SJCRH30 (cell line): ENCODE measurements around the gene CXCL16. TPM values are rescaled to one million over a fixed set of nuclear protein-coding genes. Genes with fewer than 3 reads are reported as not detected.

Experiments used
- DNase-seq, 2 experiments: peaks; one replicate each; pipeline ENCODE4 v3.0.0-alpha.2; 2015 to 2020
- H3K27ac ChIP-seq: fragments of 250-450 bp; sonication (Bioruptor Pico); 2 replicates; pipeline ENCODE4 v1.5.1; 2020; ENCODE audit warnings: mild to moderate bottlenecking, moderate library complexity
- H3K27me3 ChIP-seq: fragments of 250-450 bp; sonication (Bioruptor Pico); 2 replicates; pipeline ENCODE4 v1.5.1; 2020; ENCODE audit warnings: mild to moderate bottlenecking, moderate library complexity
- H3K36me3 ChIP-seq: fragments of 250-450 bp; sonication (Bioruptor Pico); 2 replicates; pipeline ENCODE4 v1.5.1; 2020; ENCODE audit warnings: mild to moderate bottlenecking, moderate library complexity
- H3K4me1 ChIP-seq: fragments of 250-450 bp; sonication (Bioruptor Pico); 2 replicates; pipeline ENCODE4 v1.5.1; 2020; ENCODE audit warnings: mild to moderate bottlenecking, moderate library complexity
- H3K4me3 ChIP-seq: fragments of 250-450 bp; sonication (Bioruptor Pico); 2 replicates; pipeline ENCODE4 v1.5.1; 2020; ENCODE audit warnings: mild to moderate bottlenecking, moderate library complexity
- H3K9me3 ChIP-seq: fragments of 250-450 bp; sonication (Bioruptor Pico); replicated peaks from 2 replicates; pipeline ENCODE4 v1.5.1; 2020; ENCODE audit warnings: mild to moderate bottlenecking, moderate library complexity
- total RNA-seq: library from RNA; depleted of rRNA; stranded (reverse); fragments of >200 nt; shearing (Covaris generic); gene quantifications from 2 replicates; pipeline ENCODE4 v1.2.3, GENCODE V29; 2014

Gene CXCL16
- total RNA-seq, 1 experiment from 2014 or later, result not detected

DNA sequence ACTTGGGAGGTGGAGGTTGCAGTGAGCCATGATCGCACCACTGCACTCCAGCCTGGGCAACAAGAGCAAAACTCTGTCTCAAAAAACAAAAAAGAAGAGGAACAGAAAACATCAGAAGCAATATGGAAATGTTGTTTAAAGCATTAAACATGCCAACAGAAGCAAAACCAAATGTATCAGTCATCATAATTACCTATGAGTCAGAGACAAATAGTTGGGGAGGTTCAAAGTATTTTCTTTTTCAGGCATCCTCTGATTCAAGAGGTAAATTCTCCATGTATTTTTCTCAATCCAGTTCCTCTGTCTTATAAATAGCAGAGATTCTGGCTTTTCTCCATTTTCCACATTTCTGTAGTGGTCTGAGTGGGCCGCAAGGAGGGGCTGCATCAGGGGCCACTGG, 29.9 kb upstream of the CXCL16 start:
- H3K36me3 ChIP-seq, result no peaks in the 10 kb centered on the region
- H3K4me3 ChIP-seq, result no peak overlapping the region
- no peaks in the 10 kb centered on the region for H3K4me1 ChIP-seq
- H3K9me3 ChIP-seq, result no peaks in the 10 kb centered on the region
- H3K27me3 ChIP-seq, result no peaks in the 10 kb centered on the region
- no peak for DNase-seq
- no peak overlapping the region for H3K27ac ChIP-seq

DNA sequence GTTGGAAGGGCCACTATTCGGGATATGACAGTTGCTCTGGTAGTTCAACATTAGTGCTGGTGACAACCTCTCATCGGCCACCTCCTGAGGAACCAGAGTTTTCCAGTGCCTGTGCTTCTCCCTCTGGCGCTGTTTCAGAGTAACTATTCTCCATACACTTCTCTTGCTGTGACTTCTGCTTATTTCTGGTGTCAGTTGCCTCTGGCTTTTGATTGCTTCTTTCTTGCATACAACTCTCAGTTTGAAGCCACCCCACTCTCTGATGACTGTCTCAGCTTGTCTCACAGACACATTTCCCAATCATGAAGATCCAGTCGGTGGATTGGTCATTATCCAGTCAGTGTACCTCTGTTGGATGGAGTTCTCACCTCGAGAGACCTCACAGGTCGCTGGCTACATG, 28.6 kb upstream of the CXCL16 start:
- Histone ChIP-seq H3K4me1 (no peaks in the 10 kb centered on the region), H3K4me3 (no peak overlapping the region), H3K27me3 (no peaks in the 10 kb centered on the region), H3K36me3 (no peaks in the 10 kb centered on the region), H3K27ac (no peak overlapping the region), H3K9me3 (no peaks in the 10 kb centered on the region)
- no peak for DNase-seq

DNA sequence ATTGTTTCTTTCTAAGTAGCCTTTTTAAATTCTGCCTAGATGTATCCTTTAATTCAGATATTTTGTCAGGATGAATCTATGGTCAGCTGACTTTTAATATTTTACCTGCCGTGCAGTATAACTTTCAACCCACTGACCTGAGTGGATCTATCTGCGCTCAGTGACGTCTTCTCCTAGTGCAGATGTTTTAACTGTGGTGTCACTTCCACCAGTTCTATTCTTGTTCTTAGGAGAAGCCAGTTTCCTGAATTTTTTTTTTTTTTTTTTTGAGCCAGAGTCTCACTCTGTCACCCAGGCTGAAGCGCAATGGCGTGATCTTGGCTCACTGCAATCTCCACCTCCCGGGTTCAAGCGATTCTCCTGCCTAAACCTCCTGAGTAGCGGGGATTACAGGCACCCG, 27.0 kb upstream of the CXCL16 start:
- Histone ChIP-seq H3K9me3 (no peaks in the 10 kb centered on the region), H3K27ac (no peak overlapping the region), H3K4me1 (no peaks in the 10 kb centered on the region), H3K36me3 (no peaks in the 10 kb centered on the region), H3K27me3 (no peaks in the 10 kb centered on the region), H3K4me3 (no peak overlapping the region)
- DNase-seq, result no peak

DNA sequence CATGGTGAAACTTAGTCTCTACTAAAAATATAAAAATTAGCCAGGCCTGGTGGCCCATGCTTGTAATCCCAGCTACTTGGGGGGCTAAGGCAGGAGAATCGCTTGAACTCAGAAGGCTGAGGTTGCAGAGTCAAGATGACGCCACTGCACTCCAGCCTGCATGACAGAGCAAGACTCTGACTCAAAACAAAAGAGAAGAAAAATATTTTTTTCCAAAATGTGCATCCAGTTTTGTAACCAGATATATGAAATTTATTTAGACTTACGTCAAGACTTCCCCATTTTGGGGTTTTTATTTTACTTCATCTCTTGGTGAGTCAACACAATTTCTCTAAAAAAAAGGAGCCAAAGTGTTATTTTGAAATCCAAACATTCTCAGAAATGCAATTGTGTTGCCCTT, 26.5 kb upstream of the CXCL16 start:
- Histone ChIP-seq H3K27ac (no peak overlapping the region), H3K27me3 (no peaks in the 10 kb centered on the region), H3K4me3 (no peak overlapping the region), H3K4me1 (no peaks in the 10 kb centered on the region), H3K36me3 (no peaks in the 10 kb centered on the region), H3K9me3 (no peaks in the 10 kb centered on the region)
- DNase-seq, result no peak

DNA sequence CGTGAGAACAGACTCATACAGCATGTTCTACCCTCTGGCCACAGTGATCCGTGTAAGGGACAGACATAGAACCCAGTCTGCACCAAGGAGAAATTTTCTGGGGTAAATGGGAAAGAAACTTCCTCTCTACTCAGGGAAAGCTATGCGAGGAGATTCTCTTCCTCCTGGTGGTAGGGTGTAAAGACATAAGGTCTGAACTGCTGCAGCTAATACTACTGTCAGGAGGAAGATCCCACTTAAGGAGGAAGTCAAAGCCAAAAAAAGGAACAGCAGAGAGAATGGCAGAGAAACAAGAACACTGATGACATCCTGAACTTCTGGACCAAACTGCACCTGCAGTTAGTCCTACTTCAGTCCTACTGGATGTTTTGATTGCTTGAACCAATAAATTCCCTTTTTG, 24.9 kb upstream of the CXCL16 start:
- Histone ChIP-seq H3K27me3 (no peaks in the 10 kb centered on the region), H3K27ac (no peak overlapping the region), H3K36me3 (no peaks in the 10 kb centered on the region), H3K9me3 (no peaks in the 10 kb centered on the region), H3K4me3 (no peak overlapping the region), H3K4me1 (no peaks in the 10 kb centered on the region)
- no peak for DNase-seq

DNA sequence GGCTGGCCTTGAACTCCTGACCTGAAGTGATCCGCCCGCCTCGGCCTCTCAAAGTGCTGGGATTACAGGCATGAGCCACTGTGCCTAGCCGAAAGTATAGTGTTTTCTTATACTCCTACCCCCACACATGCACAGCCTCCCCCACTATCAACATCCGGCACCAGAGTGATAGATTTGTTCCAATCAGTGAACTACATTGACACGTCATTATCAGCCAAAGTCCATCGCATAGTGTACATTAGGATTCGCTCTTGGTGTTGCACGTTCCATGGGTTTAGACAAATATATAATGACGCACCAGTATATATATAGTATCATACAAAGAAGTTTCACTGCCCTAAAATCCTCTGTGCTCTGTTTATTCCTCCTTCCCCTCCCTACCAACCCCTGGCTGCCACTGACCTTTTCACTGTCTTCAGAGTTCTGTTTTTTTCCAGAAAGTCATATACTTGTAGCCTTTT, 20.1 kb upstream of the CXCL16 start:
- Histone ChIP-seq H3K9me3 (no peaks in the 10 kb centered on the region), H3K4me3 (no peak overlapping the region), H3K27ac (no peak overlapping the region), H3K27me3 (no peaks in the 10 kb centered on the region), H3K36me3 (no peaks in the 10 kb centered on the region), H3K4me1 (no peaks in the 10 kb centered on the region)
- no peak for DNase-seq

DNA sequence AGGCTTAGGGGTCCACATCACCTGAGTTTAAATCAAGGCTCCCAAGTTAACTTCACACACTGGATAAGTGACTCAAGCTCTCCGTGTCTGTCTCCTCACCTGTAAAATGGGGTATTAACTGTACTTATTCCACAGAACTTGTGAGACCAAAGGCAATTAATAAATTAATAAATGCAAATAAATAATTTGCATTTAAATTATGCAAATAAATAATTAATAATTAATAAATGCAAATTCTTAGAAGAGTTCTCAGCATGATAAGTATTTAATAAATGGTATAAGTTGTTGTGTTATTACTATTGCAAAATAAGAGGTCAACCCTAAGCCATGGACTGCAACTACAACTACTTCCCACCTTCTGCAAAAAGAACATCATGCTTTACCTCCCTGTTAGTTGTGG, 13.7 kb upstream of the CXCL16 start:
- Histone ChIP-seq H3K4me3 (no peak overlapping the region), H3K9me3 (no peaks in the 10 kb centered on the region), H3K27me3 (no peaks in the 10 kb centered on the region), H3K4me1 (no peaks in the 10 kb centered on the region), H3K36me3 (no peaks in the 10 kb centered on the region), H3K27ac (no peak overlapping the region)
- no peak for DNase-seq

DNA sequence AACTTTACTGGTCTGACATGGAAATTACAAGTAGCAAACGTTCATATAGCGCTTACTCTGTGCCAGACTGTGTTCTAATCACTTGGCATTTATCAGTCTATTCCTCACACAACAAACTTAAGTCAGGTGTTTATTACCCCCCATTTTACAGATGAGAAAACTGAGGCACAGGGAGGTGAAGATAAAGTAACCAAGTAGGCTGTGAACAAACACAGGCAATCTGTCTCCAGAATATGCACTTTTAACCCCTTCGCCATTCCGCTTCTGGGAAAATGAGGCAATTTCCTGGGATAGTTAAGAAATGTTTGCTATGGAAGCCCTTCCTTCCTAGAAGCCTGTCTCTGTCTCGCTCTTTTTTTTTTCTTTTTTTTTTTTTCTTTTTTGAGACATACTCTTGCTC, 12.2 kb upstream of the CXCL16 start:
- H3K27me3 ChIP-seq, result no peaks in the 10 kb centered on the region
- no peaks in the 10 kb centered on the region for H3K9me3 ChIP-seq
- no peaks in the 10 kb centered on the region for H3K4me1 ChIP-seq
- no peaks in the 10 kb centered on the region for H3K36me3 ChIP-seq
- no peak overlapping the region for H3K27ac ChIP-seq
- no peak overlapping the region for H3K4me3 ChIP-seq
- DNase-seq, result no peak

DNA sequence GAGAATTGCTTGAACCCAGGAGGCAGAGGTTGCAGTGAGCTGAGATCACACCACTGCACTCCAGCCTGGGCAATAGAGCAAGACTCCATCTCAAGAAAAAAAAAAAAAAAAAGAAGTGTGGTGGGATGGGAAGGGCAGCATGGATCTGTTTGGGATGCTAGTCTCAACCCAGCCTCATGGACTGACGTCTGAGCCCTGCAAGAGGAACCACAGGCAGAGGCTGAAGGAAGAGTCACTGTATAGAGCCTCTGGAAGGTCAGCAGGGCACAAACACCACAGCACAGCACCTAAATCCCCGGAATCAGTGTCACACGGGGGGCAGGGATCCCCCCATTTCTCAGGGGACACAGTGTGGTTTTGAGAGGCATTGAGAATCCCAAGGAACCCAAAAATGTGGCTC, 10.9 kb upstream of the CXCL16 start:
- Histone ChIP-seq H3K9me3 (no peaks in the 10 kb centered on the region), H3K36me3 (no peaks in the 10 kb centered on the region), H3K4me1 (no peaks in the 10 kb centered on the region), H3K27ac (no peak overlapping the region), H3K27me3 (no peaks in the 10 kb centered on the region), H3K4me3 (no peak overlapping the region)
- DNase-seq, result no peak

DNA sequence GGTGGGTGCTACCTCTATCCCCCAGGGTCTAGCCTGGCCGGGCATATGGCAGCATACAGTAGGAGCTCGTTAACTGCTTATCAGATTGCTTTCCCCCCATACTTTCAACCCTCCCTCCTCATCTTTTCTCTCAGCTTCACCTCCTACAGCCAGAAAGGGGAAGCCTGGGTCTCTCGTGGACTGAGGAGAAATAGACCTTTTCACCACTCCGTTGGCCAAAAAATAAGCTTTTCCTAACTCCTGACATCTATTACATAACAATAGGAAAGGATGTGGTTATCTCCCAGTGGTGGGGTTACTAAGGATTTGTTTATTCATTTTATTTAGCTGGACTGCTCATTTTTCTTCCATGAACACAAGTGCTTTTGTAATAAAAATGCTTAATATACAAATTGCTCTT, 9.0 kb upstream of the CXCL16 start:
- Histone ChIP-seq H3K36me3 (no peaks in the 10 kb centered on the region), H3K27me3 (no peaks in the 10 kb centered on the region), H3K4me1 (no peaks in the 10 kb centered on the region), H3K9me3 (no peaks in the 10 kb centered on the region), H3K4me3 (no peak overlapping the region), H3K27ac (no peak overlapping the region)
- no peak for DNase-seq

DNA sequence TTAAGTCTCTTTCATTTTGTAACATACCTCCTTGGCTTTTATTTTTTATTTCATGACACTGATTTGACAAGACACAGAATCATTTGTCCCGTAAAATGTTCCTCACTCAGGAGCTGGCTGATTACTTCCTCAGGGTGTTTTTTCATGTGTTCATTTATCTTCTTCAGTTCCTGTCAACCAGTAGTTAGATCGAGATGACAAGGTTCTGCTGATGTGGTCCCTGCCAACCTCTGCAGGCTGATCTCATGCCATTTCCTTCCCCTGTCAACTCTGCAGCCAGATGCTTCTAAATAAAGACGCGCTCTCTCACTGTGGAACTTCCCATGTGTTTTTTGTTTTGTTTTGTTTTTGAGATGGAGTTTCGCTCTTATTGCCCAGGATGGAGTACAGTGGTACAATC, 8.1 kb upstream of the CXCL16 start:
- Histone ChIP-seq H3K27ac (no peak overlapping the region), H3K9me3 (no peaks in the 10 kb centered on the region), H3K36me3 (no peaks in the 10 kb centered on the region), H3K4me3 (no peak overlapping the region), H3K27me3 (no peaks in the 10 kb centered on the region), H3K4me1 (no peaks in the 10 kb centered on the region)
- no peak for DNase-seq

DNA sequence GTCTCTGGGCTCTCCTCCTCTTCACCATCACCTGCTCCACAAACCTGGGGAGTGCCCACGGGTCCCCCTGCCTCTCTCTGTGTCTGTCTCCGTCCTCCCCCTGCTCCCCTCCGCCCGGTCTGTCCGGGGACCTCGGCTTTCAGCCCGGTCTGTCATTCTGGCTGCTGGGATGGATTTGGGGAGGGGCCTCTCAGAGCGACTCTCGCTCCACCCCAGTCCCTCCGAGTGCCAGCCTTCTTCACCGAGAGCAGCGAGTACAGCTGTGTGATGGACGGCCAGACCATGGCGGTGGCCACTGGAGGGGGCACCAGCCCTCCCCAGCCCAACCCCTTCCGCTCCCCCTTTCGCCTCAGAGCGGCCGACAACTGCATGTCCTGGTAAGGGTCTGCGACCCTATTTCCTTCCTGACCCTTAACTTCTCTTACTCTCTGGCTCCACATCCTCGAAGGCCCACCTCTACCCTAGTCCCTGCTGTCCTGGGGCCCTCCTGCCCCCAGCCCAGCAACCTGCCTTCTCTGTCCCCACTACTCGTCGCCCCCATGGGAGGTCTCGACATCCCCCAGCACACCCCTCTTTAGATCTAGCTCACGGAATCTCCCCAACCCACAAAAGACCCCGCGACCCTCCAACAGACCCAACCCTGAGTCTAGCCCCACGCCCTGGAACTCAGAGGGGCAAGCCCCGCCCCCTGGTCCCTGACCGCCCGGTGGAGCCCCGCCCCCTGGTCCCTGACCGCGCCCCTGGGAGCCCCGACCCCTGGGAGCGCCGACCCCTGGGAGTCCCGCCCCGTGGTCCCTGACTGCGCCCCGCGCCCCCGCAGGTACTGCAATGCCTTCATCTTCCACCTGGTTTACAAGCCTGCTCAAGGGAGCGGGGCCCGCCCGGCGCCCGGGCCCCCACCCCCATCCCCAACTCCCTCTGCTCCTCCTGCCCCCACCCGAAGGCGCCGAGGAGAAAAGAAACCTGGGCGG, 5.6 kb upstream of the CXCL16 start:
- Histone ChIP-seq H3K27me3 (no peaks in the 10 kb centered on the region), H3K4me3 (no peak overlapping the region), H3K9me3 (no peaks in the 10 kb centered on the region), H3K4me1 (no peaks in the 10 kb centered on the region), H3K27ac (no peak overlapping the region), H3K36me3 (no peaks in the 10 kb centered on the region)
- no peak for DNase-seq

DNA sequence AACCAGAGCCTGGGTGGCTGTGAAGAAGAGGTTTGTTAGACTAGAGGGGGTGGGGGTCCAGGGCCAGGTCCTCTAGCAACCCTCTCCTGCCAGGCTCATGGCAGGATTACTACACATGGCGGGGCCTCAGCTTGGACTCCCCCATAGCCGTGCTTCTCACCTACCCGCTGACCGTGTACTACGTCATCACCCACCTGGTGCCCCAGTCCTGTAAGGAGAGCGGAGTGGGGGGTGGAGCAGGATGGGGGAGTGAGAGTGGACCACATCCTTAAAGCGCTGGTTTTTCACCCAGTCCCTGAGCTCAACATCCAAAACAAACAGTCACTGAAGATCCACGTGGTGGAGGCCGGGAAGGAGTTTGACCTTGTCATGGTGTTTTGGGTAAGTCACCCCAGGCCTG, 4.2 kb upstream of the CXCL16 start:
- Histone ChIP-seq H3K9me3 (no peaks in the 10 kb centered on the region), H3K36me3 (no peaks in the 10 kb centered on the region), H3K4me3 (no peak overlapping the region), H3K27ac (no peak overlapping the region), H3K4me1 (no peaks in the 10 kb centered on the region), H3K27me3 (no peaks in the 10 kb centered on the region)
- no peak for DNase-seq

DNA sequence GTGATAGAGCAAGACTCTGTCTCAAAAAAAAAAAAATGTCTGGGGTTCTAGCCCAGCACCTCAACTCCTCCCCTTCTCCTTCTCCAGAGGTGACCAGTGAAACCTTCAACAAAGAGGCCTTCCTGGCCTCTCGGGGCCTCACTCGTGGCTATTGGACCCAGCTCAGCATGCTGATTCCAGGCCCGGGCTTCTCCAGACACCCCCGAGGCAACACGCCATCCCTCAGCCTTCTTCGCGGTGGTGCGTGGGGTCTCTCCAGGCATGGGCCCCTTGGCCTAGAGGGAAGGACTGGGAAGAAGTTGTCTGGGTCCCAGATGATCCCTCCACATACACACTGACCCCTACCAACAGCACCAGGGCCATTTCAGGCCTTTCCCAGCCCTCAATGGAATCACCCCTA, 3.5 kb upstream of the CXCL16 start:
- H3K27me3 ChIP-seq, result no peaks in the 10 kb centered on the region
- H3K36me3 ChIP-seq, result no peaks in the 10 kb centered on the region
- no peak overlapping the region for H3K4me3 ChIP-seq
- H3K4me1 ChIP-seq, result no peaks in the 10 kb centered on the region
- H3K9me3 ChIP-seq, result no peaks in the 10 kb centered on the region
- no peak overlapping the region for H3K27ac ChIP-seq
- DNase-seq, result no peak

DNA sequence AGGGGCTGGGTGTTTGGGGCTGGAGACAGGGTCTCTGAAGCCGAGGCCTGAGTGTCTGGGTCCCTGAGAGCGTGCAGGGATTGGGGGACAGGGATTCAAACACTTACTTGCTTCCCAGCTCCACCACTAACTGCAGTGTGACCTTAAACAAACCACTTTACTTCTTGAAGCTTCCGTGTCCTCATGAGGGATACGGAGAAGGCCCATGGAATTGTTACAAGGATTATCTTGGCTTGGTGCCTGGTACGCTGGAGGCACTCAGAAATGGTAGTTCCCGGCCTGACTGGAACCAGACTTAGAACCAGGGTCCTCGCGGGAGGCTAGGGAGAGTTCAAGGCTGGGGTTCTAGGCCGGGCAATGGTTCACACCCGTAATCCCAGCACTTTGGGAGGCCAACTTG, 2.9 kb upstream of the CXCL16 start:
- no peaks in the 10 kb centered on the region for H3K9me3 ChIP-seq
- H3K27me3 ChIP-seq, result no peaks in the 10 kb centered on the region
- no peaks in the 10 kb centered on the region for H3K36me3 ChIP-seq
- no peak for DNase-seq
- no peak overlapping the region for H3K4me3 ChIP-seq
- no peak overlapping the region for H3K27ac ChIP-seq
- no peaks in the 10 kb centered on the region for H3K4me1 ChIP-seq

DNA sequence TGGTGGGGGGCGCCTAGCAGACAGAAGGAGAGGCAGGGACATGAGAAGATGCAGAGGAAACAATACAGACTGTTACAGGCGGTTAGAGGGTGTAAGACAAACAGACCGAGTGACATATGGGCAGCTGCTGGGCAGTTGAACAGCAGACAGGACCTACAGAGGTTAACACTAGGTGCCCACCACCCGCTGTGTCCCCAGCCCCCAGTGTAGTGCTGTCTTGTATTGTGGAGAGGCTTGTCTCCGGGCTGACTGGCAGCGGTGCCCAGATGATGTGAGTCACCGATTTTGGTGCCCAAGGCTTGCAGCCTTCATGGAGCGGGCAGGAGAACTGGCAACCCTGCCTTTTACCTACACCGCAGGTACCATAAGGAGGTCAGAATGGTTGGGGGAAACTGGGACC, 2.4 kb upstream of the CXCL16 start:
- Histone ChIP-seq H3K27me3 (no peaks in the 10 kb centered on the region), H3K4me3 (no peak overlapping the region)

More for the DNA sequence above, 2.4 kb upstream of the CXCL16 start:
- no peak for DNase-seq
- H3K4me1 ChIP-seq, result no peaks in the 10 kb centered on the region
- no peak overlapping the region for H3K27ac ChIP-seq
- no peaks in the 10 kb centered on the region for H3K36me3 ChIP-seq
- no peaks in the 10 kb centered on the region for H3K9me3 ChIP-seq
